Endothelial cell of hepatic sinusoid (primary cell): Measurements from ENCODE around the gene ZNF273.
"Not testable (repeated sequence)": the region's sequence is repeated elsewhere in the genome, so short reads cannot be mapped to it uniquely, and the experiment has no call there.

ENCODE experiments used
- in situ Hi-C: cut with HindIII; loops from 2 replicates; pipeline ENCODE4 v1.10.0; 2017; ENCODE audit warnings: low sequenced_read_pairs

The ZNF273 gene

GRCh38 chr7:64902806-64903721 lies at the start of gene ZNF273:
Gene ZNF273 (plus strand): TSS chr7:64903273. CDS start chr7:64903318, 45 bp downstream.
- in situ Hi-C loops, result no loop called here

- in situ Hi-C loops, result no loop called here
These were observed 49.4 kb upstream of the ZNF273 start for GRCh38 chr7:64853679-64854078.

GRCh38 chr7:64854969-64855368 lies 48.1 kb upstream of the ZNF273 start:
- in situ Hi-C loops, result no loop called here

- in situ Hi-C loops, result no loop called here
These were observed 40.1 kb upstream of the ZNF273 start for GRCh38 chr7:64863021-64863420.

GRCh38 chr7:64863530-64863929 lies 39.5 kb upstream of the ZNF273 start:
- in situ Hi-C loops, result not testable (repeated sequence)

- in situ Hi-C loops, result no loop called here
These were observed 39.1 kb upstream of the ZNF273 start for GRCh38 chr7:64863969-64864368.

- in situ Hi-C loops, result no loop called here
These were observed 35.1 kb upstream of the ZNF273 start for GRCh38 chr7:64867863-64868440.

- in situ Hi-C loops, result no loop called here
These were observed 34.6 kb upstream of the ZNF273 start for GRCh38 chr7:64868499-64868898.

- in situ Hi-C loops, result no loop called here
These were observed 33.9 kb upstream of the ZNF273 start for GRCh38 chr7:64869121-64869725.

- in situ Hi-C loops, result no loop called here
These were observed 33.0 kb upstream of the ZNF273 start for GRCh38 chr7:64869912-64870562.

- in situ Hi-C loops, result no loop called here
These were observed 32.4 kb upstream of the ZNF273 start for GRCh38 chr7:64870656-64871055.

- in situ Hi-C loops, result no loop called here
These were observed 31.3 kb upstream of the ZNF273 start for GRCh38 chr7:64871761-64872160.

- in situ Hi-C loops, result no loop called here
These were observed 30.5 kb upstream of the ZNF273 start for GRCh38 chr7:64872351-64873154.

- in situ Hi-C loops, result no loop called here
These were observed 29.9 kb upstream of the ZNF273 start for GRCh38 chr7:64873155-64873500.

- in situ Hi-C loops, result no loop called here
These were observed 29.6 kb upstream of the ZNF273 start for GRCh38 chr7:64873517-64873916.

- in situ Hi-C loops, result no loop called here
These were observed 29.0 kb upstream of the ZNF273 start for GRCh38 chr7:64874114-64874513.

GRCh38 chr7:64874562-64875250 lies 28.4 kb upstream of the ZNF273 start:
- in situ Hi-C loops, result no loop called here

GRCh38 chr7:64875258-64875657 lies 27.8 kb upstream of the ZNF273 start:
- in situ Hi-C loops, result no loop called here

- in situ Hi-C loops, result no loop called here
These were observed 27.2 kb upstream of the ZNF273 start for GRCh38 chr7:64875658-64876406.
